Activated naive CD4-positive, alpha-beta T cell treated with anti-CD3 and anti-CD28 coated beads, Interleukin-2, amount 50 U/mL, for 72 hours (primary cell): ENCODE results near the gene SSX2B. TPM values are rescaled to one million over a fixed set of nuclear protein-coding genes. Genes with fewer than 3 reads are reported as not detected.
"Not testable (repeated sequence)": the region's sequence is repeated elsewhere in the genome, so short reads cannot be mapped to it uniquely, and the experiment has no call there.

ENCODE experiments used
- ATAC-seq, 2 donors: fragments of 150-1000 bp; cut with Tn5 transposase; 2 replicates each; pipeline ENCODE4 v1.10.0; 2021; ENCODE audit warnings: mild to moderate bottlenecking in 2 of 2, moderate library complexity in 2 of 2
- DNase-seq, 2 donors: peaks; one replicate each; pipeline ENCODE4 v3.0.0; 2021 to 2022; ENCODE audit warnings: low spot score in 2 of 2
- H3K27ac Mint-ChIP-seq, 2 donors: one replicate each; pipeline ENCODE4 v1.8.0; 2022; ENCODE audit warnings: mild to moderate bottlenecking in 2 of 2, mixed read lengths in 2 of 2
- H3K36me3 Mint-ChIP-seq, 2 donors: one replicate each; pipeline ENCODE4 v1.8.0; 2022; ENCODE audit warnings: mixed read lengths in 2 of 2
- H3K9me3 Mint-ChIP-seq, 2 donors: one replicate each; pipeline ENCODE4 v1.8.0; 2022; ENCODE audit warnings: mixed read lengths in 2 of 2
- total RNA-seq, 2 donors: library from RNA; stranded (reverse); gene quantifications; one replicate each; pipeline ENCODE4 v1.2.3, GENCODE V29; 2022

The SSX2B gene
- not detected for total RNA-seq

- DNase-seq, H3K36me3 Mint-ChIP-seq, H3K9me3 Mint-ChIP-seq, H3K27ac Mint-ChIP-seq, ATAC-seq: not testable (repeated sequence)
Observed at GRCh38 chrX:52750952-52751351, at the start of gene SSX2B. Gene SSX2B (plus strand): TSS chrX:52751252. CDS start chrX:52752681, 1,429 bp downstream.

GRCh38 chrX:52707078-52707477 is 44.0 kb upstream of the SSX2B start, which contains the start of gene SSX2:
Gene SSX2 (minus strand): TSS chrX:52707178. CDS start chrX:52705749, 1,429 bp downstream.
- H3K9me3 Mint-ChIP-seq, H3K36me3 Mint-ChIP-seq: not testable (repeated sequence)

GRCh38 chrX:52765983-52766382 is 14.9 kb downstream of the SSX2B start:
- not testable (repeated sequence) for H3K36me3 Mint-ChIP-seq

More at GRCh38 chrX:52707078-52707477, 44.0 kb upstream of the SSX2B start, which contains the start of gene SSX2:
- not testable (repeated sequence) for ATAC-seq, H3K27ac Mint-ChIP-seq, DNase-seq

GRCh38 chrX:52773504-52773903 is 22.5 kb downstream of the SSX2B start:
- not testable (repeated sequence) for ATAC-seq, DNase-seq, H3K36me3 Mint-ChIP-seq

More at GRCh38 chrX:52765983-52766382, 14.9 kb downstream of the SSX2B start:
- H3K9me3 Mint-ChIP-seq, DNase-seq, ATAC-seq, H3K27ac Mint-ChIP-seq: not testable (repeated sequence)

GRCh38 chrX:52797327-52797726 is 46.3 kb downstream of the SSX2B start, which contains the start of gene SPANXN5:
Gene SPANXN5 (minus strand): TSS chrX:52797427. CDS start chrX:52797348, 79 bp downstream.
- H3K36me3 Mint-ChIP-seq, H3K27ac Mint-ChIP-seq, H3K9me3 Mint-ChIP-seq, ATAC-seq, DNase-seq: not testable (repeated sequence)

More at GRCh38 chrX:52773504-52773903, 22.5 kb downstream of the SSX2B start:
- H3K27ac Mint-ChIP-seq, H3K9me3 Mint-ChIP-seq: not testable (repeated sequence)

GRCh38 chrX:52804876-52805275 is 53.8 kb downstream of the SSX2B start:
- not testable (repeated sequence) for H3K36me3 Mint-ChIP-seq, DNase-seq, H3K9me3 Mint-ChIP-seq, H3K27ac Mint-ChIP-seq
- peak in 1 of 2 donors; percentile 50 for ATAC-seq

Other genes starting within 250 kb of the SSX2B start
- not detected for gene XAGE1B, start 234.2 kb upstream of the SSX2B start, total RNA-seq
- gene SSX7, start 96.4 kb upstream of the SSX2B start, total RNA-seq, result not detected
- not detected for gene SSX2, start 44.1 kb upstream of the SSX2B start, total RNA-seq
- not detected for gene SPANXN5, start 46.2 kb downstream of the SSX2B start, total RNA-seq
- gene XAGE5, start 60.0 kb downstream of the SSX2B start, total RNA-seq, result not detected
- not detected for gene XAGE3, start 116.8 kb downstream of the SSX2B start, total RNA-seq
- gene FAM156B, start 146.1 kb downstream of the SSX2B start, total RNA-seq, result 10 to 100 TPM; 19.2 to 23.3 TPM
- gene FAM156A, start 207.3 kb downstream of the SSX2B start, total RNA-seq, result 10 to 100 TPM; 28.8 to 47.1 TPM